ENCODE results near the gene SCN9A. TPM values are rescaled to one million over a fixed set of nuclear protein-coding genes. Genes with fewer than 3 reads are reported as not detected.

SCN9A gene
- total RNA-seq, 1 donor from 2014 or later = 1.4 TPM

GRCh38 chr2:166365803-166366420, 9.8 kb downstream of the SCN9A start:
- intact Hi-C loops (cut with micrococcal nuclease) = no loop called here
- TF ChIP-seq, protein P1, sequence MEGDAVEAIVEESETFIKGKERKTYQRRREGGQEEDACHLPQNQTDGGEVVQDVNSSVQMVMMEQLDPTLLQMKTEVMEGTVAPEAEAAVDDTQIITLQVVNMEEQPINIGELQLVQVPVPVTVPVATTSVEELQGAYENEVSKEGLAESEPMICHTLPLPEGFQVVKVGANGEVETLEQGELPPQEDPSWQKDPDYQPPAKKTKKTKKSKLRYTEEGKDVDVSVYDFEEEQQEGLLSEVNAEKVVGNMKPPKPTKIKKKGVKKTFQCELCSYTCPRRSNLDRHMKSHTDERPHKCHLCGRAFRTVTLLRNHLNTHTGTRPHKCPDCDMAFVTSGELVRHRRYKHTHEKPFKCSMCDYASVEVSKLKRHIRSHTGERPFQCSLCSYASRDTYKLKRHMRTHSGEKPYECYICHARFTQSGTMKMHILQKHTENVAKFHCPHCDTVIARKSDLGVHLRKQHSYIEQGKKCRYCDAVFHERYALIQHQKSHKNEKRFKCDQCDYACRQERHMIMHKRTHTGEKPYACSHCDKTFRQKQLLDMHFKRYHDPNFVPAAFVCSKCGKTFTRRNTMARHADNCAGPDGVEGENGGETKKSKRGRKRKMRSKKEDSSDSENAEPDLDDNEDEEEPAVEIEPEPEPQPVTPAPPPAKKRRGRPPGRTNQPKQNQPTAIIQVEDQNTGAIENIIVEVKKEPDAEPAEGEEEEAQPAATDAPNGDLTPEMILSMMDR (IDR thresholded peaks at IDR 0.05; ENCODE audit: borderline replicate concordance) = no peak
- no peaks in the 10 kb centered on the region for H3K27me3 ChIP-seq (ENCODE audit: low read depth)
- no peaks in the 10 kb centered on the region for H3K4me1 ChIP-seq
- no peaks in the 10 kb centered on the region for H3K9me3 ChIP-seq (replicated peaks)
- no peak for DNase-seq
- no peaks in the 10 kb centered on the region for H3K36me3 ChIP-seq
- no peak overlapping the region for H3K4me3 ChIP-seq
- H3K27ac ChIP-seq (replicated peaks) = no peak overlapping the region

- Histone ChIP-seq H3K4me3 (no peak overlapping the region), H3K27ac (replicated peaks) (no peak overlapping the region), H3K27me3 (ENCODE audit: low read depth) (no peaks in the 10 kb centered on the region), H3K36me3 (no peaks in the 10 kb centered on the region), H3K4me1 (no peaks in the 10 kb centered on the region), H3K9me3 (replicated peaks) (no peaks in the 10 kb centered on the region)
- TF ChIP-seq, protein P1 (IDR thresholded peaks at IDR 0.05; ENCODE audit: borderline replicate concordance) = no peak
- intact Hi-C loops (cut with micrococcal nuclease) = no loop called here
- DNase-seq = no peak
These were observed 10.5 kb downstream of the SCN9A start for GRCh38 chr2:166365239-166365638.

DNA sequence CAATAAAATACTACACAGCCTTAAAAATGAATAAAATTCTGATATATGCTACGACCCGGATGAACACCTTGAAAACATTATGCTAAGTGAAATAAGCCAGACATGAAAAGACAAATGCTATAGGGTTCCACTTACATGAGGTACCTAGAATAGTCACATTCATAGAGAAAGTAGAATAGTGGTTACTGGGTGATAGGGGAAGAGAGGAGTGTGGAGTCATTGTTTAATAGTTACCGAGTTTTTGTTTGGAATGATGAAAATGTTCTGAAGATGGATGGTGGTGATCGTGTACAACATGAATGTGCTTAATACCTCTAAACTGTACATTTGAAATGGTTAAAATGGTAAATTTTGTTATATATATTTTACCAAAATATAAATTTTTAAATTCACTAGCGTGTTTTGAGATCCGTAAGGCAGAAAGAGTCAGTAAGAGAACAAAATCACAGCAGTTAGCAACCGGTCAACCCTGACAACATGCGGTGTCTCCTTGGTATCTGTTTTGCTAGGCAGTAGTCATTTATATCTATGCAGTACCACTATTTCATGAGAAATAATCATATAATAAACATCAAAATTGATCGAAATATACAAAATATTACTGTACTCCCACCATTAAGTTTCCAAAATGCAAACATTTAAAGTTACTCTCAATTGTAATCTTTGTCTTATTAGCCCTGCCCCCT, 11.1 kb downstream of the SCN9A start:
- Histone ChIP-seq H3K27ac (replicated peaks) (no peak overlapping the region), H3K9me3 (replicated peaks) (no peaks in the 10 kb centered on the region), H3K4me1 (no peaks in the 10 kb centered on the region), H3K4me3 (no peak overlapping the region), H3K27me3 (ENCODE audit: low read depth) (no peaks in the 10 kb centered on the region), H3K36me3 (no peaks in the 10 kb centered on the region)
- TF ChIP-seq, protein P1 (IDR thresholded peaks at IDR 0.05; ENCODE audit: borderline replicate concordance) = no peak
- no peak for DNase-seq
- intact Hi-C loops (cut with micrococcal nuclease) = no loop called here

GRCh38 chr2:166361351-166362153, 14.2 kb downstream of the SCN9A start:
- DNase-seq = no peak
- intact Hi-C loops (cut with micrococcal nuclease) = no loop called here
- no peaks in the 10 kb centered on the region for H3K27me3 ChIP-seq (ENCODE audit: low read depth)

DNA sequence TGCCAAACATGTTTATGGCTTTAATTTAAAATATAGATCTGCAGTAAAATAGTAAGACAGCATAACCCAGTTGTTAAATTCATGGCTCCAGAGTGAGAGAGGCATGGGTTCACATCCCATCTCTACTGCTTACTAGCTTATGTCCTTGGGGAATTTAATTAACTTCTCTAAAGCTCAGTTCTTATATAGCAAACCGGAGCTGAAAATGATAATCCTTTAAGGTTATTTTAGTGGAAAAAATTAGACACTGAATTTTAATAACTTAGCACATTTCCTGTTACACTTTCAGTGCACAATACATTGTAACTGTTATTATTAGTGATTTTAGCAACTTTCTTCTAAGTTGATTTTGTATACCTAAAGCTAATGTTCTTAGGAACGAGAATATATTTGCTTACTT, 14.8 kb downstream of the SCN9A start:
- H3K9me3 ChIP-seq (replicated peaks) = no peaks in the 10 kb centered on the region
- no peak overlapping the region for H3K4me3 ChIP-seq
- DNase-seq = no peak
- no peaks in the 10 kb centered on the region for H3K4me1 ChIP-seq
- TF ChIP-seq, protein P1 (IDR thresholded peaks at IDR 0.05; ENCODE audit: borderline replicate concordance) = no peak
- H3K36me3 ChIP-seq = no peaks in the 10 kb centered on the region
- no peak overlapping the region for H3K27ac ChIP-seq (replicated peaks)
- intact Hi-C loops (cut with micrococcal nuclease) = no loop called here
- no peaks in the 10 kb centered on the region for H3K27me3 ChIP-seq (ENCODE audit: low read depth)

More at GRCh38 chr2:166361351-166362153, 14.2 kb downstream of the SCN9A start:
- Histone ChIP-seq H3K4me3 (no peak overlapping the region), H3K27ac (replicated peaks) (no peak overlapping the region), H3K36me3 (no peaks in the 10 kb centered on the region), H3K4me1 (no peaks in the 10 kb centered on the region), H3K9me3 (replicated peaks) (no peaks in the 10 kb centered on the region)
- TF ChIP-seq, protein P1 (IDR thresholded peaks at IDR 0.05; ENCODE audit: borderline replicate concordance) = peak; percentile 56

Data from left ventricle myocardium inferior (tissue), 1 donor.